ENCODE data around the gene CKS1B.

The CKS1B gene

DNA sequence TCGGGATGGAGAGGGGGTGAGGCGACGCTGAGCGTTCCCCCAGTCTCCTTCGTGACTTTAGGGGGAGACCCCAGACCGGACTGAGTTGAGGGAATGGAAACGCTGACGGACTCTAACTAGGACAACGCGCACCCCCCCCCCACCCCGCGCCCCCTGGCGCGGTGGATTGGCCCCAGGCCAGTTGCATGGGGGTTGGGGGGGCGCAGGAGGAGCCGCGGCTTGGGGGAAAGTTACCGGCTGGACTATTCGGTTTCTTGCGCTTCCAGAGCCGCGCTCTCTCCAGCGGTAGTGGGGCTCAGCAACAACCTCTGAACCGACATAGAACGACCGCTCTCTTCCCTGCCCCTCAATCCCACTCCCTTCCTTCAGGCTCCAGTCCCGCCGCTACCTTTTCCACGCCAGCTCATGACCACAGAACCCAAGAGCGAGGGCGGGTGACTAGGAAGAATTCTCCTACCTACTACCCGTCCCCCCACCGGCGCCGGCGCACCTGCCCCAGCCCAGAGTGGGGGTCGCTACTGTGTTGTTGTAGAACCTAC lies 28.8 kb downstream of the CKS1B start:
- peak; percentile 50 to 55 for DNase-seq

DNA sequence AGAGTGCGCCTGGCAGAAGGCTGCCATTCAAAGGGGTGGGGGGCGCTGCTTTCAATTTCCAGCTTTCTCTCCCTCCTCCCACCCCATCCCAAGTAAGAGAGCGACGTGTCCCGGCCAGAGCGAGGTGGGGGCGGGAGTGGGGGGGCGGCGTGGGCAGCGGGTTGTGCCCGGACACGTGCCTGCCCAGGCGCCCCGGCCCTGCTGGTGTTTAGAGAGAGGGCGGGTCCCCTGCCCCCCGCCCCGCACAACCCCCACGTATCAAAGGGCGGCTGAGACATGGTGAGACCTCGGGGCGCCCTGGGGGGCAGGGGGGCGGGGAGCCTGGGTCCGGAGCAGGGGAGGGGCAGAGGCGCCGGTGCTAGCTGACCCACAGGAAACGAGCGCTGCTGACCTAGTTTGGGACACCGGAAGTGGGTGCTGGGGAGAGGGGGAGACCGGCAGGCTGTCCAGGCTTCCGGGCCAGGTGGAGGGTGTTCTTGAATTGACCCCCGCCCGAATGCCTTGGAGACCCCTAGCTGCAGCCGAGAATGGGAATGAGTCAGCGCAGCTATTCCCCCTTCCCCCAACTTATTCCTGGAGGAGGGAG lies 29.4 kb downstream of the CKS1B start:
- DNase-seq = no peak

DNA sequence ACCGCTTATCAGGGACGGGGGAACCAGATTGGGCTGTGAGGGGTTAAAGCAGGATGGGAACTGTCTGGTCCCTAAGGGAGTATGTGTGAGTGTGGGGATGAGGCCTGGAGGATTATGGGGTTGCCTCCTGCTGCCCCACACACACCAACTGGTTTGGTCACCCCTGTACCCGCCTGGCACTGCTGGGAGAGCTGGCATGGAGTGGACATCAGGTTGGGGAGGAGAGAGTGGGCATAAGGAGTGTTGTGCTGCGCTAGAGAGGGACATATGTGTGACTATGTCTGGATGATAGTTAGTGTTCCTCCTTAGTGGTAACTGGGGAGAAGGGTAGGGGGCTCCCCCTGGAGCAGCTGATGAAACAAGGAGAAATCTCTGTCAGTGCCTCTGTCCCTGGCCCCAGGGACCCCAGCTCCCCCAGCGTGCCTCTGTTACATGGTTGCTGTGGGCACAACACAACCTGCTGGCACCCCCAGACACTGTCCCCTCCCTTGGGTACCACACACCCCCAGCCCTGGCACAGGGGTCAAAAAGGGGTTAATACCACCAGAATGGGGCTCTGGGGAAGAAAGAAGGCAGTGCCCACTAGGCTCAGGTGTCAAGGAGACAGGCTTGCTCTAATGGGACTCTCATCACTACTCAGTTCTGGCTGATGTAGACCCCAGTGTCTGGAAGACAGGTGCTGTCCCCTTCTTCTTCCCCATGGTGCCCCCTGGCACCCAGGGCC lies 30.0 kb downstream of the CKS1B start:
- DNase-seq = no peak

DNA sequence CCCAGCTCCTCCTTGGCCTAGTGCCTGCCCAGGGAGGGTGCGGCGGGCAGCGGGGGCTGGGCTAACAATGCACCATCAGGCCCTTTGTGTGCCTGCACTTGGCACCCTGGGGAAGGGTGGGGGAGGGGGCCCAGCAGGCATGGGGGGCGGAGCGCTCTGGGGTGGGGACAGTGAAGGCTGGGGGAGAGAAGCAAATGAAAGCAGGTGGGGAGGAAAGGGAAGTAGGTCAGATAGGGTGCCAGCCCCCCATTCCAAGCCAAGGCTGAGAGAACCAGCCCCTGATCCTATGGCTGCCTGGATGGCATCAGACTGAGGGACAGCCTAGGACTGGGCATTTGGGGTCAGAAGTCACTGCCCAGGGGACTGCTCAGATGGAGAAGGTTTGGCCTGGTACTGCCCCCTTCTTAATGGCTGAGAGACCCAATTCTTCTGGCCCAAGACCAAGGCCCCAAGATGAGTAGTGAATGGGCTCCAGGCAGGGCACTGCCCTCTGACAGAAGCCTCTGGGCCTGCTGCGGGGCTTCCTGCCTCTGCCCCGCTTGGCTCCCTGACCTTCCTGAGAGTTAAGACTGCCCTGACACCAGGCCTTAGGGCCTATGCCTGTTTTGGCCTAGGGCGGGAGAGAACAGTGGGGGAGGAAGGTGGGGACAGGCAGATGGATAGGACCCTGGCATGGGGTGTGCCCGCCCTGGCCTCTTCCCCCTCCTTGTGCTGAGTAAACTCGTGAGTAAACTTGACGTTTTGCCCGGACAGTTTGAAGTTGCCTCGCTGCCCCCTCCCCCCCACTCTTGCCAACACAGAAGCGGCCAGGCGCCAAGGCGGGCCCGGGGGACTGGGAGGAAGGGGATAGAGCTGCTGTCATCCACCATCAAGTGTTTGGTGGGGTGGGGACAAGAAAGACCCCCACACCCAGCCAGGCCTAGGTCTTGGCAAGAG lies 30.9 kb downstream of the CKS1B start:
- peak; percentile 75 to 92 for DNase-seq

DNA sequence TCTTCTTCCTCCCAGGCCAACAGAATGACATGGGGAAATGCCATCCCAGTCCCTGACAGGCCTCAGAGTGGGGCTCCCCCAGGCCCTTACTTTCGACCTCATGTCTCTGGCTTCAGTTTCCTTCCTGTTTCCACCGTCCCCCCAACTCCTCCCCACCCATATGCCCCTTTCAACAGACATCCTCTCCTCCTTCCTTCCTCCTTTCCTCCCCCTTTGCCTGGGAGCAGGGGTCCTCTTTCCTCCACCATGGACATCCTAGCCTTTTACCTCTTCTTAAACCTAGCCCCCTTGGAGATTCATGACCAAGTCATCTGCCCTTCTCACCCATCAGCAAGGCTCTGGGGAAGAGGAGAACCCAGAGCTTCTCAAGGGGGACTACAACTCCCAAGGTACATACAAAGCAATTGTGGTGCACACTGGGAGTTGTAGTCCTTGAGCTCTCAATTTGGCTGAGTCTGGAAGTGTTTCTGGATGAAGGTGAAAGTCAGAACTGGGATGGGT lies 32.2 kb downstream of the CKS1B start:
- peak in 1 of 2 experiments; percentile 50 for DNase-seq

DNA sequence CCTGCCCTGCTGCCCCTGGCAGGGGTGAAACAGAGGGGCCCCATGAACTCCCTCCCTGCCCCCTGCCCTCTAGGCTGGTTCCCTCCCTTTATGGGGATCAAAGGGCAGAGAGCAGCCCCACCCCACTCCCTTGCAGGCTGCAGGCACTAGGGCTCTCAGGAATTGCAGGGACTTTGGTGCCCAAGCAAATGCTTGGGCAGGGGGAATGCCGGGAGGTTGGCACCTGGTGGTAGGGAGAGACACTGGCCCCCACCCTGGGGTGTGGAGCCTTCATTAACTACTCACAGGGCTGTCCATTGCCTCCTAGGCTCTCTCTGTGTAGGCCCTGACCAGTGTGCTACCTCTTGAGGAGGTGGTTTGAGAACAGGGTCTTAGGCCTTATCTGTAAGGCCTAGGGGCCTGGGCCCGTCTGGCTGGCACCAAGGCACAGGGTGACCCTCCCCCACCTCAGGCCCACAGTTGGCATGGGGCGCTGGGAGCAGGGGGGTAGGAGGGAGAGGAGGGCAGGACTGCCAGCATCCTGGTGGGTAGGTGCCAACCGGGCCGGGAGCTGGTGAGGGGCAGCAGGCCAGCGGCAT lies 32.9 kb downstream of the CKS1B start:
- DNase-seq = peak in 1 of 2 experiments; percentile 35

DNA sequence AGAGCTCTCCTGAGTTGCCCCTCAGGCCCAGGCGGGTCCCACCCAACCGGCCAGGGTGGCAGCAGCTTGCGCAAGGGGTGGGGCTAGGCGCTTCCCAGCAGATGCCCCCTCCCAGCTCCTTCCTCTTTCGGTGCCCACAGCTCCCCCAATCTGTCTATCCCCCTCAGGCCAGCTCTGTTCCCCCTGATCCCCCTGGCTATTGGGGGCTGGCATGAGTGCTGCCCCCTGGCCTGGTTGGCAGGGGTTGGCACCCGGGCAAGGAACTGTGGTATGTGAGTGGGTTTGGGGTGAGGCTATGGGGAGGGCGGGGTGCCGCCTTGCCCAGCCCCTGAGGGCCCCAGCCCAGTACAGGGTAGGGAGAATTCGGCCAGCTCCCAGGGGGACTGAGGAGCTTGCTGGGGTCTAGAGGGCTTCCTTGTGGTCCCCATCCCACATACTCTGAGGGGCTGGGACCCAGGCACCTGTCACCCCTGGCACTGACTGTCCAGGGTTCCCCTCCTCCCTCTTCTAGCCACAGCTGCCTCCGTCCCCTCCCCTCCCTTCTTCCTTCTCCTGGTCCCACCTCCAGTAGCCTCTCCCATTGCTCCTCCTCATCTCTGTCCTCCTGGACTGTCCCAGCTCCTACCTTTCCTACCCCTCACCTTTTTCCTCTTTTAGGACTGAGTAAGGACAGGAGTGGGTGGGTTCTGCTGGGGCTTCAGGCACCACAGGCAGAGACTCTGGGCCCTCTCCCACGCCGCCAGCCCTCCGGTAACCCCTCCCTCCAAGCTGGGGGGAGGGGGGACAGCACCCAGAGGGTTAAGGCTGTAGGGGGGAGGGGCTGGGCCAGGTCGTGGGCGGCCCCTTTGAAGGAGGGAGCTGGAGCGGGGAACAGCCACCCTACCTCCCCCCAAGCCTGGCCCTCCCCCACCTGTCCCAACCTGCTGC lies 33.8 kb downstream of the CKS1B start:
- DNase-seq = no peak

DNA sequence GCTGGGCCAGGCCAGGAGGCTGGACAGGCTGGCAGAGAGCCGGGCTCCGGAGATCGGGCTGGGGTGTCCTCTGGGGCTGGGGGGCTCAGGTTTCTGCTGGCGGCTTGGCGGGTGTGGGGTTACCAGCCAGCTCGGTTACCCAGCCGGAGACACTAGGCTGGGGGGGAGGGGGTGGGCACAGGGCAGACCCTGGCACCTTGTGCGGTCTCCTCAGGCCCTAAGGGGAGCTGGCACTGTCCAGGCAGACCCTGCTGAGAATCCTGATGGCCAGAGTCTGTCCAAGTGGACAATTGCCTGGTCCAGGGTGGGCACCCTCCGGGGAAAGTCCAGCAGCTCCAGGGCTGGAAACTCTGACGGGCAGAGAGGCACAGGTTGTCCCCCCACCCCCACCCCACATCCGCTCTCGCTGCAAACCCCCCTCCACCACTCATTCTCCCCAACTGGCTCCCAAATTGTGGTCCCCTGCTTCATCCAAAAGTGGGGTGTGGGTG lies 34.8 kb downstream of the CKS1B start:
- no peak for DNase-seq

DNA sequence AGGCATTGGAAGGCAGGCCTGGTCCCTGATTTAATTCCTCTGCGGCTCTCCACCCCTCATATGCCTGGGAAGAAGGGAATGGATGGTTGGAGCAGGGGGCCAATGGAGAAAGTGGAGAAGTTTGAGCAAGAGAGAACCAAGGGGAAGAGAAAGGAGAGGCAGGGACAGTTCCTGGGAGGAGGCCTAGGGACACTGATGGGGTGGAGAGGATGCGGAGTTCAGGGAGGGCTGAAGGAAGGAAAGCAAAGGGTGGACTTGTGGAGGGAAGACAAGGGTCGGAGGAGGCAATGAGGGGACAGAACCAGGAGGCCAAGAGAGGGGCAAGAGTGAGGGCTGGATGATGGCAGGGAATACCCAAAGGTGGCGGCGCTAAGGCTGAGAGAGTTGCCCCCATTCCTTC lies 35.3 kb downstream of the CKS1B start:
- no peak for DNase-seq

DNA sequence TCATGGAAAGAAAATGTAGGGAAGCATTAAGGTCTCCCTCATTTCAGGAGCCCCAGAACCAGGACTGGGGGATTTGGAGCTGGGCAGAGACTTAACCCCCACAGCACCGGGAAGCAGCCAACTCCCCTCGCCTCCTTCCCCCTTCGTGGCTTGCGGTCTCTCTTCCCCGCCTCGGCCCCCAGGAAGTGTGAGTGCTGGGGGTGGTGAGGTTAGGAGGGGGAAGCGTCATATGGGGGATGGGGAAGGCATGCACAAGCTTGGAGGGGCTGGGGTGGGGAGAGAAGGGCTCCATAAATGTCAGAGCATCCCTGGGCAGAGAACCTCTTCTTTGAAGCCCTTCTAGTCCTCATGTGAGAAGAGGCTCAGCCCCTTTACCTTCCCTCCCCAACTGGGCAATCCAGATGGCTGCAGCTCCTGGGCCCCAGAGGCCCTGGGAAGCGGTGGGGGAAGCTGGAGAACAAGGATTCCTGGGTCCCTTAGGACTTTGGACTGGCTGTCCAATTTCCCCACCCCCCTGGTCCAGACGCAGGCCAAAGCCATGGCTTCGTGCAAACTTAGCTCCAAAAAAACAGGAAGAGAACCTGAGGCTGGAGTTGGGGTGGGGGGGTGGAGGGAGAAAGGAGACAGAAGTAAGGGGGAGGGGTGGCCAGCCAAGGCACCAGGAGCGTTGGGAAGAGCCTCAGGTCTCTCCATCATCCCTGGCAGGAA lies 35.9 kb downstream of the CKS1B start:
- DNase-seq = no peak

DNA sequence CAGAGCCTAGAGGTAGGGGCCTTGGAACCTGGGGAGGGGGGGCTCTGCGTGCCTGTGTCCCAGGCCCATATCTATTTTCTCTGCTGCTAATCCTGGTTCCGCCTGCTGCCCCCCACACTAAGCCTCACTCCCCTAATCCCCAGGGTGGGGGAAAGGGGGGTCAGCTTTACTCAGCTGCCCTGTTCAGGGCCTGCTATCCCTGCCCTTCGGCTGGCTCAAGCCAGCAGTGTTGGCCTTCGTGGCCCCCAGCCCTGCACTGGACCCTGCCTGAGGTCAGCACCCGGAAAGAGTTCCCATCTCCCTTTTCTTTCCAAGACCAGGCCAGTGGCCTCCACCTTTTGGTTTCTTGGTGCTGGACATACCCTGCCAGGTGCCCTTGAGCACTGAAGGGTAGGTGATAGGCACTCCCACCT lies 36.5 kb downstream of the CKS1B start:
- DNase-seq = no peak

DNA sequence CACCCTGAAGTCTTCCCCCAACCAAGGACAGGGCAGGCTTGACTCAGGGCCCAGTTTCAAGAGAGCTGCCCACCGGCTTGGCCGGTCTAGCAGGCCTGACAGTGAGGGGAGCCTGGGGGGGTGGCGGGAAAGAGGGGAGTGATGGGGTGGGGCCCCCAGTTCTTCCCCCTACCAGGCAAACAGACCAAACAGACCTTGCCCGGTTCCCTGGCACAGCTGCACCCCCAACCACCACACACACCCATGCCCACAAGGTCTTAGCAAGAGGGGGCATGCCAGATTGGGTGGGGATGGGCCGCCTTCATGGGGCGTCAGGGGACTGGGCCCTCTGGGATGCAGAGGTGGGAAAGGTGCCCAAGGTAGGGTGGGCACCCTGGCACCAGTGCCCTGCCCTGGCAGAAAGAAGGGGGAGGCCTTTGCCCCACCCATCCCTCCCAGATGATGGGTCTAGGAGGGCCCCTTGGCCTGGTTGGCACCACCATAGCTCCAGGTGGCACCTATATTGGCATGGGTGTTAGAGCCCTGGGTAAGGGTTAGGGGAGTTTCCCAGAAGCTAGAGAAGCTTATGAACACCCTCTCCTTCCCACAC lies 37.0 kb downstream of the CKS1B start:
- no peak for DNase-seq

DNA sequence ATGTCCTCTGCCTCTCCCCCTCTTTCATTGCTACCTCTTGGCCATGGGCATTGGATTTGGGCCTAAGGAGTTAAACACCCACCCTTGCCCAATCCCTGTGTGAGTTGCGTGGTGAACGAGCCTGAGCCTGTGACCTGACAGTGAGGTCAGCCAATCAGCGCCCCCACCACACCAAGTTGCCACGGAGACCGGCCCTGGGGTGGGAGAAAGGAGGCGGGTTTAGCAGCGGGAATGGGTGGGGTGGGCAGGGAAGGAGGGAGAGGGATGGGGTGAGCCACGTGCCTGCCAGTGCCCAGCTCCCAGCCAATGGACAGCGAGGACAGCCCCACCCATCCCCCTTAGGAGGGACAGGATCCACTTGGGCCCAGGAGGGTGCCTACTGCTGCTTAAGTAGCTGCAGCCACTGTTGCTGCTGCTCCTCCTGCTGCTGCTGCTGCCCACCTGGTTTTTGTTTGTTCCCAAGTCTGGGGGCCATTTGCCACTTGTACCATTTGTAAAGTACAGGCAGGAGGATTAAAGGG lies 37.6 kb downstream of the CKS1B start:
- DNase-seq = peak in 1 of 2 experiments; percentile 71

DNA sequence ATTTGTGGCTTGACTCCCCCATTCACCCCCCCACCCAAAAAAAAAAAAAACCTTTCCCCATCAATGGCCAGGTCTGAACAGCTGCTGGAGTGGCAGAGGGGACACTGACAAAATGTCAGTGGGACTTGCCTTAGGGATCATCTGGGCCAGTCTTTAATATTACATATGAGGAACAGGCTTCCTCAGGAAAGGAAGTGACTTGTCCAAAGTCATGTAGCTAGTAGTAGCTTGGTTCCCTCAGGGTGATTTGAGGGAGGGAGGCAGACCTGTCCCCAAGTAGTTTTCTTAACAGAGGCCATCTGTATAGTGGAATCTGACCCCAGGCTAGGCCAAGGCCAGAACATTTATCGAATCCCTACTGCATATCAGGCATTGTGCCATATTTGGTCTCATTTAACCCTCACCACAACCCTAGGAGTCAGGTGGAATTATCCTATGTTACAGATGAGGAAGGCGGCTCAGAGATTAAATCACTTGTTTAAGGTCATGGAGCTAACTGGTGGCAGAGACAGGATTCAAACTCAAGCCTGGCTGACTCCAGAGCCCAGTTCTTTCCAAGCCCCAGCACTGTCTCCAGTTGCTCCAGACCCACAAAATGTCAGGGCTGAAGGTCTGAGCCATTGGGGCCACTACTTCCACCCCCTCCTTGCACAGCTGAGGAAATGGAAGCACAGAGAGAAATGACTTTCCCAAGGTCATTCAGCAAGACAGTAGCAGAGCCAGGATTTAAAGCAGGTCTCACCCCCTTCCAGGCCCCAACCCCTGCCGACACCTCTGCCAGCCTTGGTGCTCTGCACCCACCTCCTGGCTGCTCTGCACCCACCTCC lies 38.5 kb downstream of the CKS1B start:
- no peak for DNase-seq

DNA sequence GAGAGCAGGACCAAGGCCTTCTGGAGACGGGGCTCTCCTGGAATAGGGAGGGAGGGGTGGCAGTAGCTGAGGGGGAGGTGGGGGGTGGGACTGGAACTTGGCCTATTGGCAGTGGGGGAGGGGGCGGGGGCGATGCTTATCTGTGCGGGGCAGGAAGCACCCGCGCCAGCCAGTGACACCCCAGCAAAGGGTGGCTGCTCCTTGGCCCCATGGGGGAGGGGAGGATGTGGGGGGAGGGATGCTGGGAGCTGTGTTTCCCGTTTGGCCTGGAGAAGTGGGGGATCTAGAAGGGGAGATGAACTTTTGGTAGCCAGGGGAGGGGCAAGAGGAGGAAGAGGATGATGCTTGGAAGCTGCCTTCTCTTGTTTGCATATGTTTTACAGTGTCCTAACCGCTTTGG lies 39.2 kb downstream of the CKS1B start:
- no peak for DNase-seq

DNA sequence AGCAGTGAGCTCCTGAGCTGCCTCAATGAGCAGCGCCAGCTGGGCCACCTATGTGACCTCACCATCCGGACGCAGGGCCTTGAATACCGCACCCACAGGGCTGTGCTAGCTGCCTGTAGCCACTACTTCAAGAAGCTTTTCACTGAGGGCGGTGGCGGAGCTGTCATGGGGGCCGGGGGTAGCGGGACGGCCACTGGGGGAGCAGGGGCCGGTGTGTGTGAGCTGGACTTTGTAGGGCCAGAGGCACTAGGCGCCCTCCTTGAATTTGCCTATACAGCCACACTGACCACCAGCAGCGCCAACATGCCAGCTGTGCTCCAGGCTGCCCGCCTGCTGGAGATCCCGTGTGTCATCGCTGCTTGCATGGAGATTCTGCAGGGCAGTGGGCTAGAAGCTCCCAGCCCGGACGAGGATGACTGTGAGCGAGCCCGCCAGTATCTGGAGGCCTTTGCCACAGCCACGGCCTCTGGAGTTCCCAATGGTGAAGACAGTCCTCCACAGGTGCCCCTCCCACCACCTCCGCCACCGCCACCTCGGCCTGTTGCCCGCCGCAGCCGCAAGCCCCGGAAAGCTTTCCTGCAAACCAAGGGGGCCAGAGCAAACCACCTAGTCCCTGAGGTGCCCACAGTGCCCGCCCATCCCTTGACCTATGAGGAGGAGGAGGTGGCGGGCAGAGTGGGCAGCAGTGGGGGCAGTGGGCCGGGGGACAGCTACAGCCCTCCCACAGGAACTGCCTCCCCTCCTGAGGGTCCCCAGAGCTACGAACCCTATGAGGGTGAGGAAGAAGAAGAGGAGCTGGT lies 40.4 kb downstream of the CKS1B start:
- DNase-seq = no peak

DNA sequence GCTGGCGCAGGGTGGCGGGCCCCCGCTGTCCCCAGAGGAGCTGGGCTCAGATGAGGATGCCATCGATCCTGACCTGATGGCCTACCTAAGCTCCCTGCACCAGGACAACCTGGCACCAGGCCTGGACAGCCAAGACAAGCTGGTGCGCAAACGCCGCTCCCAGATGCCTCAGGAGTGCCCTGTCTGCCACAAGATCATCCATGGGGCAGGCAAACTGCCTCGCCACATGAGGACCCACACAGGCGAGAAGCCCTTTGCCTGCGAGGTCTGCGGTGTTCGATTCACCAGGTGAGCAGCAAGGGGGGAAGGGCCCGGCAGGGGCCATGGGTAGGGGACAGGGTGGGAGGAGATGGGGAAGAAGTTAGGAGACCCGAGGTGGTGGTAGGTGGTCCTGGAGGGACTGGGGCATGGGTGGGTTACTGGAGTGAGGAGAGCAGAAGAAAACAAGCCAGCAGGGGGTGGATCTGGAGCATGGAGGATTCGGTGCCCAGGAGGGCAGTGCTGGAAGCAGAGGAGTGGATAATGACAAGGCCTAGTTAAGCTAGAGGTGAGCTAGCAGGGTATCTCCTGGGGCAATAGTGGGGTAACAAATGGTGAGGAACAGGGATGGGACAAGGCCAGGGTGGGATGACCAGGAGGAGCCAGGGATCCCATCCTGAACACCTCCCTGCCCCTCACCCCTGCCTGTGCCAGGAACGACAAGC lies 41.2 kb downstream of the CKS1B start:
- no peak for DNase-seq

Measured in NCI-H446 (cell line).